H1 (cell line): Measurements from ENCODE around the gene ENO2. TPM values are rescaled to one million over a fixed set of nuclear protein-coding genes. Genes with fewer than 3 reads are reported as not detected.

ENCODE experiments used
- CTCF ChIA-PET: fragments of 300-600 bp; sonication (Branson Sonifier 250); formaldehyde crosslinking; loops from one replicate; lab custom pipeline; 2021; ENCODE audit not compliant: partially characterized antibody; lab: Charles Lee
- POLR2A ChIA-PET: fragments of 300-600 bp; sonication (Branson Sonifier 250); formaldehyde crosslinking; loops from one replicate; lab custom pipeline; 2021; ENCODE audit warnings: inconsistent platforms; ENCODE audit not compliant: partially characterized antibody; lab: Charles Lee
- DNase-seq, 2 experiments: peaks; one replicate each; pipeline versions ENCODE4 v3.0.0 to v3.0.0-alpha.2; 2010 to 2022; ENCODE audit warnings: low spot score in 2 of 2, low read depth in 1 of 2, mixed read lengths in 1 of 2
- FAIRE-seq: peaks from 2 replicates; lab custom pipeline; 2011; peaks lifted over from hg19 to GRCh38; lab: Jason Lieb, UNC
- H2AFZ ChIP-seq: 2 replicates; pipeline ENCODE4 v1.8.1; 2012; ENCODE audit warnings: low read length, inconsistent platforms
- H2AK5ac ChIP-seq: 2 replicates; pipeline ENCODE4 v1.6.1; 2013; ENCODE audit warnings: low read depth, low read length
- H2BK120ac ChIP-seq: replicated peaks from 2 replicates; pipeline ENCODE3; 2013; ENCODE audit warnings: low read depth, low read length, inconsistent platforms
- H2BK12ac ChIP-seq: 2 replicates; pipeline ENCODE4 v1.6.1; 2013; ENCODE audit warnings: low read depth, low read length
- H2BK15ac ChIP-seq: 2 replicates; pipeline ENCODE4 v1.6.1; 2013; ENCODE audit warnings: low read length
- H2BK20ac ChIP-seq: 2 replicates; pipeline ENCODE4 v1.6.1; 2013; ENCODE audit warnings: low read length
- H2BK5ac ChIP-seq: 2 replicates; pipeline ENCODE4 v1.6.1; 2013; ENCODE audit warnings: low read depth, low read length
- H3K14ac ChIP-seq: 2 replicates; pipeline ENCODE4 v1.6.1; 2013; ENCODE audit warnings: inconsistent platforms; ENCODE audit not compliant: insufficient read length
- H3K18ac ChIP-seq: 2 replicates; pipeline ENCODE4 v1.6.1; 2013; ENCODE audit warnings: low read length; ENCODE audit errors: extremely low read depth
- H3K23ac ChIP-seq: 2 replicates; pipeline ENCODE4 v1.6.1; 2013; ENCODE audit warnings: inconsistent platforms; ENCODE audit not compliant: insufficient read length
- H3K23me2 ChIP-seq: 2 replicates; pipeline ENCODE4 v1.6.1; 2013; ENCODE audit warnings: low read depth, low read length
- H3K27ac ChIP-seq: 2 replicates; pipeline ENCODE4 v1.6.1; 2011; ENCODE audit warnings: low read depth, low read length, inconsistent platforms
- H3K27me3 ChIP-seq, 4 experiments: replicated peaks in 1 of 4; 1 replicate in 1 of 4; 2 replicates in 3 of 4; pipeline versions ENCODE4 v1.6.1 to v1.8.1; 2011 to 2013; ENCODE audit warnings: low read length in 3 of 4, mild to moderate bottlenecking in 3 of 4, inconsistent platforms in 2 of 4, mixed read lengths in 2 of 4, moderate library complexity in 1 of 4; ENCODE audit not compliant: control insufficient read depth in 3 of 4, insufficient read depth in 3 of 4; ENCODE audit errors: extremely low read depth in 1 of 4
- H3K36me3 ChIP-seq, 4 experiments: 2 replicates each; pipeline versions ENCODE4 v1.6.1 to v1.8.1; 2011 to 2013; ENCODE audit warnings: mild to moderate bottlenecking in 4 of 4, low read length in 3 of 4, moderate library complexity in 2 of 4, control low read depth in 1 of 4, inconsistent platforms in 1 of 4; ENCODE audit not compliant: insufficient read depth in 4 of 4, control insufficient read depth in 2 of 4
- H3K4ac ChIP-seq: replicated peaks from 2 replicates; pipeline ENCODE3; 2013; ENCODE audit warnings: low read length, low read depth, mixed read lengths, inconsistent platforms; ENCODE audit not compliant: insufficient read length
- H3K4me1 ChIP-seq, 4 experiments: replicated peaks in 1 of 4; 1 replicate in 1 of 4; 2 replicates in 3 of 4; pipeline versions ENCODE4 v1.6.1 to v1.8.1; 2011 to 2013; ENCODE audit warnings: low read length in 3 of 4, inconsistent platforms in 2 of 4, mixed read lengths in 1 of 4; ENCODE audit not compliant: insufficient read depth in 4 of 4, control insufficient read depth in 3 of 4
- H3K4me2 ChIP-seq, 2 experiments: 2 replicates each; pipeline versions ENCODE4 v1.6.1 to v1.8.1; 2011 to 2013; ENCODE audit warnings: low read depth in 2 of 2, low read length in 2 of 2, control low read depth in 1 of 2, inconsistent platforms in 1 of 2, mild to moderate bottlenecking in 1 of 2; ENCODE audit not compliant: insufficient read depth in 1 of 2
- H3K4me3 ChIP-seq, 4 experiments: fragments of 200-600, 300-600 bp in 1 of 4; sonication (generic), shearing (Covaris generic), sonication (Bioruptor Twin) in 1 of 4; 2 replicates each; pipeline versions ENCODE4 v1.5.1 to v1.8.1; 2011 to 2016; ENCODE audit warnings: low read length in 4 of 4, low read depth in 3 of 4, control low read depth in 2 of 4, inconsistent platforms in 2 of 4, mild to moderate bottlenecking in 2 of 4, mixed read lengths in 1 of 4, moderate library complexity in 1 of 4; ENCODE audit not compliant: insufficient read depth in 2 of 4; ENCODE audit errors: extremely low read depth in 1 of 4
- H3K56ac ChIP-seq: replicated peaks from 2 replicates; pipeline ENCODE3; 2013; ENCODE audit warnings: low read depth, mild to moderate bottlenecking, mixed read lengths, low read length, inconsistent platforms; ENCODE audit not compliant: insufficient read length
- H3K79me1 ChIP-seq: 2 replicates; pipeline ENCODE4 v1.6.1; 2013; ENCODE audit warnings: low read depth, low read length, control low read depth
- H3K79me2 ChIP-seq, 2 experiments: 2 replicates each; pipeline versions ENCODE4 v1.6.1 to v1.8.1; 2012 to 2013; ENCODE audit warnings: low read length in 2 of 2, mild to moderate bottlenecking in 2 of 2, inconsistent platforms in 1 of 2; ENCODE audit not compliant: insufficient read depth in 2 of 2, control insufficient read depth in 1 of 2
- H3K9ac ChIP-seq, 4 experiments: replicated peaks in 1 of 4; 1 replicate in 1 of 4; 2 replicates in 3 of 4; pipeline versions ENCODE4 v1.6.1 to v1.8.1; 2011 to 2013; ENCODE audit warnings: low read depth in 3 of 4, low read length in 3 of 4, control low read depth in 2 of 4, mild to moderate bottlenecking in 2 of 4, moderate library complexity in 2 of 4, inconsistent platforms in 1 of 4; ENCODE audit errors: extremely low read depth in 1 of 4
- H3K9me3 ChIP-seq, 2 experiments: 2 replicates each; pipeline versions ENCODE4 v1.6.1 to v1.8.1; 2012 to 2013; ENCODE audit warnings: mild to moderate bottlenecking in 2 of 2, moderate library complexity in 2 of 2, control low read depth in 1 of 2, inconsistent platforms in 1 of 2, low read depth in 1 of 2, low read length in 1 of 2, mixed read lengths in 1 of 2; ENCODE audit not compliant: insufficient read depth in 2 of 2
- H4K20me1 ChIP-seq, 2 experiments: replicated peaks in 1 of 2; 2 replicates each; pipeline versions ENCODE3 to v1.8.1; 2011 to 2013; ENCODE audit warnings: inconsistent platforms in 2 of 2, low read length in 2 of 2, mild to moderate bottlenecking in 1 of 2; ENCODE audit not compliant: insufficient read depth in 2 of 2, control insufficient read depth in 1 of 2
- H4K5ac ChIP-seq: 2 replicates; pipeline ENCODE4 v1.6.1; 2013; ENCODE audit warnings: low read length, low read depth, mixed read lengths, inconsistent platforms; ENCODE audit not compliant: insufficient read length
- H4K8ac ChIP-seq: 2 replicates; pipeline ENCODE4 v1.8.0; 2013; ENCODE audit warnings: mild to moderate bottlenecking, moderate library complexity, low read length, inconsistent platforms; ENCODE audit not compliant: insufficient read depth; ENCODE audit errors: extremely low read depth
- H4K91ac ChIP-seq: replicated peaks from 2 replicates; pipeline ENCODE3; 2013; ENCODE audit warnings: low read length, mixed read lengths, inconsistent platforms; ENCODE audit not compliant: insufficient read length
- KDM4A ChIP-seq: IDR thresholded peaks from one replicate; pipeline ENCODE4 v1.7.1; 2012; ENCODE audit warnings: low read depth, mild to moderate bottlenecking, moderate library complexity, low read length, inconsistent platforms; ENCODE audit not compliant: severe bottlenecking
- TAF1 ChIP-seq: IDR thresholded peaks from 2 replicates; pipeline ENCODE4 v1.6.1; 2011; ENCODE audit warnings: mild to moderate bottlenecking, low read depth, low read length
- WGBS, 2 experiments: shearing (Covaris generic) in 1 of 2; methylation state at CpG; one replicate each; pipeline versions ENCODE4 v1.1.6 to v1.1.7; 2013 to 2015; ENCODE audit warnings: low lambda C conversion rate in 2 of 2, mixed read lengths in 2 of 2, inconsistent platforms in 1 of 2, low coverage in 1 of 2, missing lambda C conversion rate in 1 of 2; ENCODE audit not compliant: insufficient replicate concordance in 2 of 2, insufficient coverage in 1 of 2, insufficient read length in 1 of 2; ENCODE audit errors: extremely low coverage in 1 of 2, missing lambda C conversion rate in 1 of 2; 5-methylcytosine and 5-hydroxymethylcytosine counted together
- polyA plus RNA-seq, 7 experiments: library from polyadenylated mRNA; depleted of rRNA in 3 of 7; stranded (reverse) in 5 of 7; unstranded in 2 of 7; fragments of >200 nt in 5 of 7; fragments of 200-250 nt in 2 of 7; gene quantifications; 1 replicate in 5 of 7; 2 replicates in 1 of 7; 4 replicates in 1 of 7; pipeline versions ENCODE4 v1.2.1 to v1.2.3, GENCODE V29; 2011 to 2013; ENCODE audit warnings: missing spikeins in 2 of 7, mixed read lengths in 2 of 7
- total RNA-seq: library from RNA; stranded (reverse); fragmentation: NEBNext Ultra II Directional; extraction: Animal tissue kit (Norgen Biotek cat#: 25700); gene quantifications from 2 replicates; pipeline ENCODE4 v1.2.1, GENCODE V29; 2021

Gene ENO2
- total and polyA plus RNA-seq, 2 of the 8 experiments (the other 6 are each of a cell fraction or from before 2014, with no cell fraction given) = 92.4 to 102 TPM

DNA sequence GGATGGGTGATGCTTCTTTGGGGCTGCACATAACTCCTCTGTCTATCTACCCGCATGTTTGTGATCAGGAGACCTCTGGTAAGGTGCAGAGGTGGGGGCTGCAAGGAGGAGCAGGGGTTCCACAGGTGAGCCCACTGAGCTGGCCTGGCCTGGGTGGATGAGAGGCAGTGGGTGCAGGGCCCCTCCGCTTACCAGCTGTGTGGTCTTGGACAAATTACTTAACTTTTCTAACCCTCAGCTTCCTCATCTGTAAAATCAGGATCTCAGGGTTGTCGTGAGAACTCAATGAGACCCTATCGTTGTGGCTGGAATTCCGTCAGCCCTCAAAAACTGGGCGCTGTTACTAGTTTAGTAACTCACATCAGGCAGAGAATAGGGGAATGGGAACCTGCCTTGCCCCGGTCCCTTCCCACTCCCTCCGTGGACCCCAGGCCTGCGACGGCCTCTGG, 44.3 kb downstream of the ENO2 start:
- Histone ChIP-seq H2AFZ (no peak overlapping the region), H2BK12ac (no peak overlapping the region), H3K27me3 (no peaks in the 10 kb centered on the region), H4K8ac (no peak overlapping the region), H2BK20ac (no peak overlapping the region), H3K36me3 (no peaks in the 10 kb centered on the region), H3K56ac (no peak overlapping the region), H4K20me1 (no peaks in the 10 kb centered on the region), H3K4me3 (no peak overlapping the region), H2BK15ac (no peak overlapping the region), H3K4me1 (peaks cover 3 to 25% (median 19%) of the 10 kb centered on the region in 4 experiments), H3K18ac (no peak overlapping the region), H3K79me2 (peaks cover 0 to 5% of the 10 kb centered on the region in 2 experiments; a peak in 1 of 4 replicates), H3K79me1 (no peaks in the 10 kb centered on the region), H3K9me3 (no peaks in the 10 kb centered on the region), H2BK120ac (no peak overlapping the region), H3K23ac (no peak overlapping the region), H3K23me2 (peaks cover 11% of the 10 kb centered on the region; the same call in 1 of the 2 replicates), H3K9ac (no peak overlapping the region), H2AK5ac (no peak overlapping the region), H3K14ac (no peak overlapping the region), H2BK5ac (no peak overlapping the region), H3K4me2 (no peak overlapping the region), H3K4ac (no peak overlapping the region), H3K27ac (no peak overlapping the region), H4K91ac (peak overlapping the region; percentile 15), H4K5ac (no peak overlapping the region)
- CTCF ChIA-PET = interaction anchor here (0.7 to 12.2 kb wide), 6 partner anchors 10 to 151 kb away, joined by 3 to 277 read pairs (median 4); partner anchors contain the start of genes C12orf57 and RNU7-1
- DNase-seq (no peak), FAIRE-seq (no peak)
- WGBS, 2 experiments = 87% methylated on average over 10 of the region's 10 CpGs; no CpG with 5 or more reads in 1 of the 2 experiments
- POLR2A ChIA-PET = interaction anchor here (0.9 to 44.0 kb wide), 4 partner anchors 10 to 150 kb away, joined by 5 to 1596 read pairs (median 842); partner anchors contain the start of genes ATN1, C12orf57, EMG1 and PHB2
- TF ChIP-seq KDM4A (no peak), TAF1 (no peak)
